Measurements from ENCODE around the gene KISS1R. TPM values are rescaled to one million over a fixed set of nuclear protein-coding genes. Genes with fewer than 3 reads are reported as not detected.
A peak's percentile ranks its signal among the peaks of the same experiment; 100 is the strongest.

The KISS1R gene
- total RNA-seq, 2 donors from 2014 or later, result 3.3 TPM; not detected in 1

GRCh38 chr19:911197-912033 is 5.7 kb upstream of the KISS1R start:
- no peak for ATAC-seq
- DNase-seq, result no peak
- Histone ChIP-seq H3K27me3 (no peaks in the 10 kb centered on the region), H3K36me3 (replicated peaks in 1 of 2; ENCODE audit: insufficient read depth in 1 of 2, low read depth in 2 of 2) (no peaks in the 10 kb centered on the region), H3K4me3 (no peak overlapping the region), H3K4me1 (peaks cover 22% of the 10 kb centered on the region), H3K9me3 (no peaks in the 10 kb centered on the region), H3K27ac (peak overlapping the region in 1 of 4 donors; percentile 26)
- TF ChIP-seq POLR2A (IDR thresholded peaks at IDR 0.05), result no peak
- TF ChIP-seq, protein P1, sequence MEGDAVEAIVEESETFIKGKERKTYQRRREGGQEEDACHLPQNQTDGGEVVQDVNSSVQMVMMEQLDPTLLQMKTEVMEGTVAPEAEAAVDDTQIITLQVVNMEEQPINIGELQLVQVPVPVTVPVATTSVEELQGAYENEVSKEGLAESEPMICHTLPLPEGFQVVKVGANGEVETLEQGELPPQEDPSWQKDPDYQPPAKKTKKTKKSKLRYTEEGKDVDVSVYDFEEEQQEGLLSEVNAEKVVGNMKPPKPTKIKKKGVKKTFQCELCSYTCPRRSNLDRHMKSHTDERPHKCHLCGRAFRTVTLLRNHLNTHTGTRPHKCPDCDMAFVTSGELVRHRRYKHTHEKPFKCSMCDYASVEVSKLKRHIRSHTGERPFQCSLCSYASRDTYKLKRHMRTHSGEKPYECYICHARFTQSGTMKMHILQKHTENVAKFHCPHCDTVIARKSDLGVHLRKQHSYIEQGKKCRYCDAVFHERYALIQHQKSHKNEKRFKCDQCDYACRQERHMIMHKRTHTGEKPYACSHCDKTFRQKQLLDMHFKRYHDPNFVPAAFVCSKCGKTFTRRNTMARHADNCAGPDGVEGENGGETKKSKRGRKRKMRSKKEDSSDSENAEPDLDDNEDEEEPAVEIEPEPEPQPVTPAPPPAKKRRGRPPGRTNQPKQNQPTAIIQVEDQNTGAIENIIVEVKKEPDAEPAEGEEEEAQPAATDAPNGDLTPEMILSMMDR (IDR thresholded peaks at IDR 0.05), result no peak
- intact Hi-C loops (cut with DNase I), result no loop called here
- WGBS, 2 donors, result 93 to 95% methylated on average over 31 to 44 of the region's 54 CpGs

- no peaks in the 10 kb centered on the region for H3K9me3 ChIP-seq
- peak overlapping the region; percentile 86 to 94 (median 90) for H3K27ac ChIP-seq
- WGBS, 2 donors, result 2 to 14% methylated on average over 33 to 48 of the region's 69 CpGs
- intact Hi-C loops (cut with DNase I), result no loop called here
- H3K36me3 ChIP-seq (replicated peaks in 1 of 2; ENCODE audit: insufficient read depth in 1 of 2, low read depth in 2 of 2), result no peaks in the 10 kb centered on the region
- DNase-seq, result no peak
- no peak for TF ChIP-seq POLR2A (IDR thresholded peaks at IDR 0.05)
- TF ChIP-seq, protein P1 (IDR thresholded peaks at IDR 0.05), result no peak
- H3K4me3 ChIP-seq, result peak overlapping the region in 1 of 2 donors; percentile 62
- H3K4me1 ChIP-seq, result peaks cover 29% of the 10 kb centered on the region
- H3K27me3 ChIP-seq, result peaks cover 0 to 2% of the 10 kb centered on the region in 2 donors
- peak; percentile 33 for ATAC-seq
These were observed 4.7 kb upstream of the KISS1R start for GRCh38 chr19:912181-913079.

GRCh38 chr19:913080-913748 is 3.9 kb upstream of the KISS1R start, which contains the start of gene R3HDM4:
Gene R3HDM4 (minus strand): TSS chr19:913219. CDS start chr19:913157, 62 bp downstream.
- peak; percentile 13 to 64 (median 47) for TF ChIP-seq POLR2A (IDR thresholded peaks at IDR 0.05)
- TF ChIP-seq, protein P1 (IDR thresholded peaks at IDR 0.05), result no peak
- intact Hi-C loops (cut with DNase I), result no loop called here
- WGBS, 2 donors, result 0 to 1% methylated on average over 29 to 58 of the region's 76 CpGs
- ATAC-seq (peak; percentile 81), DNase-seq (peak; percentile 80 to 83 (median 80))
- Histone ChIP-seq H3K36me3 (replicated peaks in 1 of 2; ENCODE audit: insufficient read depth in 1 of 2, low read depth in 2 of 2) (no peaks in the 10 kb centered on the region), H3K4me1 (peaks cover 37% of the 10 kb centered on the region), H3K27ac (peak within 1 kb of the TSS; percentile 86 to 94 (median 90)), H3K27me3 (peaks cover 0 to 10% of the 10 kb centered on the region in 2 donors), H3K4me3 (peak within 1 kb of the TSS; percentile 62 to 97), H3K9me3 (no peaks in the 10 kb centered on the region)

DNA sequence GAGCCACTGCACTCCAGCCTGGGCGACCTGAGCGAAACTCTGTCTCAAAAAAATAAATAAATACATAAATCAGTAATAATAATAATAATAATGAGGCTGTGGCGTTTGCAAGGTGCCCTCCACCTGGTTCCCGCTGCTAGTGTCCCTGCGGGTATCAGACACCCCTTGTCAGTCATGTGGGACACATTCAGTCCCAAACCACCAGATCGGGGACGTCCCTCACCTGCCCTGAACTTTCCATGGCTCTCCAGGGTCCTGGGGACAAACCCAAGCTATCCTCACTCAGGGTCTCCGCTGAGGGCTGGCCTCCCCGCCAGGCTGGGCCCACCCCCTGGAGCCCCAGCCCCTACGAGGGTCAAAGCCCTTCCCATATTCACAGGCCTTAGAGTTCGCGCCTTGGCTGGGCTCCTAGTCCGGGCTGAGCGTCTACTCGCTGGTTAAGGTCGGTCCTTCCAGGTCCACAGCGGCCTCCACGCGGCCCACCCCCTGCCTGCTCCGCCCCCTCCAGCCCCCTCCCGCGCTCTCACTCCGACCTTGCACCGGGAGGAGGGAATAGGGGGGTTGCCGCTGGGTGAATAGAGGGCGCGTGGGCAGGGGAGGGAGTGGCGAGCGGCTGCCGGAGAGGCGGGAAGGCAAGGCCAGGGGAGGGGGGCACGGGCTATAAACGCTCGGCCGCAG is 349 bp upstream of the KISS1R start:
- H3K4me3 ChIP-seq, result peak overlapping the region in 1 of 2 donors; percentile 1
- no peaks in the 10 kb centered on the region for H3K9me3 ChIP-seq
- intact Hi-C loops (cut with DNase I), result loop anchor here (5.0 kb wide), 2 partner anchors 54 to 144 kb away; no protein-coding TSS in a partner anchor
- H3K4me1 ChIP-seq, result peaks cover 43% of the 10 kb centered on the region
- H3K27ac ChIP-seq, result no peak overlapping the region
- WGBS, 2 donors, result 21 to 57% methylated on average over 8 to 34 of the region's 35 CpGs
- peaks cover 0 to 22% of the 10 kb centered on the region in 2 donors for H3K27me3 ChIP-seq
- DNase-seq (peak in 2 of 4 donors; percentile 46 to 49), ATAC-seq (no peak)
- no peaks in the 10 kb centered on the region for H3K36me3 ChIP-seq (replicated peaks in 1 of 2; ENCODE audit: insufficient read depth in 1 of 2, low read depth in 2 of 2)
- TF ChIP-seq, protein P1 (IDR thresholded peaks at IDR 0.05), result no peak
- TF ChIP-seq POLR2A (IDR thresholded peaks at IDR 0.05), result no peak
